SK-N-MC (cell line): ENCODE results near the gene FAM229A.

Experiments used
- EZH2 ChIP-seq: fragments of 200-600 bp; sonication (generic); IDR thresholded peaks from one replicate; pipeline ENCODE4 v1.6.1; 2017; ENCODE audit warnings: antibody characterized with exemption
- FOXP2 ChIP-seq: optimal IDR thresholded peaks from 2 replicates; pipeline ENCODE3; 2011; ENCODE audit warnings: mild to moderate bottlenecking, moderate library complexity; ENCODE audit not compliant: insufficient read depth; ENCODE audit errors: extremely low read length, control extremely low read depth
- POLR2AphosphoS5 ChIP-seq: IDR thresholded peaks from 2 replicates; pipeline ENCODE4 v1.6.1; 2012; ENCODE audit warnings: mild to moderate bottlenecking, low read depth, low read length, borderline replicate concordance

DNA sequence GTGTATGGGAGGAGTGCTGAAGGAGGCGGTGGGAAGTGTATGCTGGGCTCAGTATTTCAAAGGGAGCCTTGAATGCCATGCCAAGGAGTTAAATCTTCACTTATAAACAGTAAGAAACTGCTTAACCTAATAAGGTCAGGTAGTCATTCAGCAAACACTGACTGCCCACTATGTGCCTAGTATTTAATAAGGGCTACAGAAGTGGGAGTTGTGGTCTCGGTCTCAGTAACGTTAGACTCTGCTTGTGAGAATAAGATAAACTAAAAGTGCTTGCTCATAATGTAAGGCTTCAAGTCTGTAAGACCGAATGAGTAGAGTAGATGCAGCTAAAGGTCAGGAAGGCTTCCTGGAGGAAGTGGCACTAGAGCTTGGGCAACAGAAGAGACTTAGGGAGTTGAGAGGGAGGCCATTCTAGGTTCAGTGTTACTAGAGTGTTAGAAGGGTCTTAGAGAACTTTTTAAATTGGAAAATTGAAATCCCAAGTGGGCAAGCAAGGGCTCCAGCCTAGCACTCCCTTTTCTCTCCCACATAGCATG, 32.3 kb downstream of the FAM229A start:
- TF ChIP-seq EZH2 (no peak), POLR2AphosphoS5 (no peak), FOXP2 (no peak)
